DOHH2 (cell line): ENCODE results near the gene ROS1.
"Not testable (repeated sequence)": the region's sequence is repeated elsewhere in the genome, so short reads cannot be mapped to it uniquely, and the experiment has no call there.

Experiments used
- H3F3A ChIP-seq: fragments of 200-600 bp; sonication (generic), shearing (Covaris generic); 2 replicates; pipeline ENCODE4 v1.6.0; 2016; ENCODE audit warnings: antibody characterized with exemption, mild to moderate bottlenecking; ENCODE audit not compliant: control insufficient read depth, insufficient read depth
- H3K27ac ChIP-seq: fragments of 200-600 bp; sonication (generic); 2 replicates; pipeline ENCODE4 v1.5.1; 2014; ENCODE audit warnings: low read depth, mild to moderate bottlenecking, low read length, moderate library complexity
- H3K27me3 ChIP-seq: fragments of 200-600 bp; sonication (generic); 2 replicates; pipeline ENCODE4 v1.6.1; 2014; ENCODE audit warnings: mild to moderate bottlenecking, low read length, mixed read lengths; ENCODE audit not compliant: control insufficient read depth
- H3K36me3 ChIP-seq: fragments of 200-600 bp; sonication (generic); 2 replicates; pipeline ENCODE4 v1.6.1; 2014; ENCODE audit warnings: mild to moderate bottlenecking, low read length, moderate library complexity, mixed read lengths; ENCODE audit not compliant: control insufficient read depth
- H3K4me1 ChIP-seq: fragments of 200-600 bp; sonication (generic); 2 replicates; pipeline ENCODE4 v1.6.1; 2014; ENCODE audit warnings: mild to moderate bottlenecking, low read length, mixed read lengths; ENCODE audit not compliant: control insufficient read depth
- H3K4me2 ChIP-seq: fragments of 200-600 bp; sonication (generic); 2 replicates; pipeline ENCODE4 v1.6.0; 2014; ENCODE audit warnings: mild to moderate bottlenecking, low read length, moderate library complexity
- H3K4me3 ChIP-seq: fragments of 200-600 bp; sonication (generic); 2 replicates; pipeline ENCODE4 v1.5.1; 2014; ENCODE audit warnings: mild to moderate bottlenecking, low read length, mixed read lengths
- H3K79me2 ChIP-seq: fragments of 200-600 bp; sonication (generic); 2 replicates; pipeline ENCODE4 v1.6.1; 2014; ENCODE audit warnings: mild to moderate bottlenecking, low read length, mixed read lengths; ENCODE audit not compliant: control insufficient read depth
- H3K9me2 ChIP-seq: fragments of 200-600 bp; sonication (generic); replicated peaks from 2 replicates; pipeline ENCODE4 v1.6.1; 2014; ENCODE audit warnings: mild to moderate bottlenecking, low read length, mixed read lengths; ENCODE audit not compliant: control insufficient read depth
- H3K9me3 ChIP-seq: fragments of 200-600 bp; sonication (generic); 2 replicates; pipeline ENCODE4 v1.6.1; 2014; ENCODE audit warnings: antibody characterized with exemption, low read length, mixed read lengths; ENCODE audit not compliant: control insufficient read depth, insufficient read depth
- H4K20me1 ChIP-seq: fragments of 200-600 bp; sonication (generic); 2 replicates; pipeline ENCODE4 v1.6.0; 2014; ENCODE audit warnings: low read depth, mild to moderate bottlenecking, antibody characterized with exemption, low read length, moderate library complexity; ENCODE audit not compliant: control insufficient read depth, insufficient read depth
- CTCF ChIP-seq: fragments of 200-600 bp; sonication (generic); IDR thresholded peaks from one replicate; pipeline ENCODE4 v1.5.1; 2014; ENCODE audit warnings: antibody characterized with exemption, mild to moderate bottlenecking, low read depth, low read length; ENCODE audit not compliant: poor library complexity, severe bottlenecking
- EZH2phosphoT487 ChIP-seq: fragments of 200-600 bp; sonication (generic); IDR thresholded peaks from 2 replicates; pipeline ENCODE4 v1.6.1; 2017; ENCODE audit warnings: borderline replicate concordance, mild to moderate bottlenecking, antibody characterized with exemption, low read length, moderate library complexity, mixed read lengths

ROS1 gene

DNA sequence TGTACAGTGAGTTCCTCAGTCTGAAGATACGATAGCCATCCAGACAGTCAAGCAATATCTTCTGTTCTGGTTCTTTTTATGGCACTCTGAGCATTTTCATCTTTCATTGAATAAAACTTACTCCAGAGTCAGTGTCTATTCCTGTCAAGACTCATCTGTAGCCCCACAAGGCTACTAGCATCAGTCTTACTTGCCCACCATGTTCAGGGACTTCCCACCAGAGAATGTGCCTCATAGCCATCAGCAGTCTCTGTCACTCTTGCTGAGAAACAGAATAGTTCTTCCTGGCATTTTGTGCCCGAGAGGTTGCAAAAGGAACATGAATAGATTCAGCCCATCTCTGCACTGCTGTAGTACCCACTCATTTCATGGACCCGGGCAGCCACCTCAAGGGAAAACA, 44.0 kb upstream of the ROS1 start:
- H3K4me3 ChIP-seq, result no peak overlapping the region
- no peaks in the 10 kb centered on the region for H3K27me3 ChIP-seq
- H3K36me3 ChIP-seq, result no peaks in the 10 kb centered on the region
- no peaks in the 10 kb centered on the region for H3F3A ChIP-seq
- no peak overlapping the region for H3K4me2 ChIP-seq
- H3K9me2 ChIP-seq, result no peaks in the 10 kb centered on the region
- H4K20me1 ChIP-seq, result no peaks in the 10 kb centered on the region
- no peaks in the 10 kb centered on the region for H3K9me3 ChIP-seq
- H3K4me1 ChIP-seq, result no peaks in the 10 kb centered on the region
- TF ChIP-seq CTCF (no peak), EZH2phosphoT487 (no peak)
- H3K79me2 ChIP-seq, result no peaks in the 10 kb centered on the region
- H3K27ac ChIP-seq, result no peak overlapping the region

GRCh38 chr6:117469356-117469755, 43.6 kb upstream of the ROS1 start:
- H3K36me3 ChIP-seq, result no peaks in the 10 kb centered on the region
- H3K9me2 ChIP-seq, result no peaks in the 10 kb centered on the region
- H3K79me2 ChIP-seq, result no peaks in the 10 kb centered on the region
- no peak overlapping the region for H3K4me3 ChIP-seq
- no peak overlapping the region for H3K4me2 ChIP-seq
- no peak for TF ChIP-seq EZH2phosphoT487
- no peak for TF ChIP-seq CTCF
- H3K27ac ChIP-seq, result no peak overlapping the region
- no peaks in the 10 kb centered on the region for H3F3A ChIP-seq
- H4K20me1 ChIP-seq, result no peaks in the 10 kb centered on the region
- H3K9me3 ChIP-seq, result no peaks in the 10 kb centered on the region
- H3K4me1 ChIP-seq, result no peaks in the 10 kb centered on the region
- H3K27me3 ChIP-seq, result no peaks in the 10 kb centered on the region

- H3K4me1 ChIP-seq, H3K9me3 ChIP-seq, H3K4me2 ChIP-seq, H3K27ac ChIP-seq, H3K9me2 ChIP-seq, H3K79me2 ChIP-seq, H3K27me3 ChIP-seq, H3K36me3 ChIP-seq, H4K20me1 ChIP-seq, H3K4me3 ChIP-seq, H3F3A ChIP-seq: not testable (repeated sequence)
Measured at GRCh38 chr6:117468527-117468926, 42.8 kb upstream of the ROS1 start.

DNA sequence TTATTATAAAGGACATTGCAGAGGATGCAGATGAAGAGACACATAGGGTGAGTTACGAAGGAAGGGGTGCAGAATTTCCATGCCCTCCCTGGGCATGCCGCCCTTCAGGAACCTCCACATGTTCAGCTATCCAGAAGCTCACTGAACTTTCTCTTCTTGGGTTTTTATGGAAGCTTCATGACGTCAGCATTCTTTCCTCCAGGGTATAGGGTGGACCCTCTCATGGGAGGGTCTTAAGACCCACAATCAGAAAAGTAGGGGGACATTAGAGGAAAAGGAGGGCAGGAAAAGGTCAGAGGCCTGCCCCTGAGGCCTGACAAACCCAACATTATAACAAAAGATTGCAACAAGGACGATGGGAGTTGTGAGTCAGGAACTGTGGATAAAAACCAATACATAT, 42.1 kb upstream of the ROS1 start:
- Histone ChIP-seq H3K79me2 (no peaks in the 10 kb centered on the region), H3K4me1 (no peaks in the 10 kb centered on the region), H3K27ac (no peak overlapping the region), H3K9me2 (no peaks in the 10 kb centered on the region), H3K27me3 (no peaks in the 10 kb centered on the region), H3K4me3 (no peak overlapping the region), H3F3A (no peaks in the 10 kb centered on the region), H3K36me3 (no peaks in the 10 kb centered on the region), H3K4me2 (no peak overlapping the region), H4K20me1 (no peaks in the 10 kb centered on the region), H3K9me3 (no peaks in the 10 kb centered on the region)
- TF ChIP-seq EZH2phosphoT487 (no peak), CTCF (no peak)
